C4-2B (cell line): ENCODE data around the gene SPNS1.

Source experiments
- CTCF ChIP-seq: fragments of 450-650 bp; conservative IDR thresholded peaks from 2 replicates; pipeline ENCODE4 v1.5.1; 2017; ENCODE audit warnings: mild to moderate bottlenecking
- ZFX ChIP-seq: fragments of 450-650 bp; IDR thresholded peaks from 2 replicates; pipeline ENCODE4 v1.6.1; 2017

DNA sequence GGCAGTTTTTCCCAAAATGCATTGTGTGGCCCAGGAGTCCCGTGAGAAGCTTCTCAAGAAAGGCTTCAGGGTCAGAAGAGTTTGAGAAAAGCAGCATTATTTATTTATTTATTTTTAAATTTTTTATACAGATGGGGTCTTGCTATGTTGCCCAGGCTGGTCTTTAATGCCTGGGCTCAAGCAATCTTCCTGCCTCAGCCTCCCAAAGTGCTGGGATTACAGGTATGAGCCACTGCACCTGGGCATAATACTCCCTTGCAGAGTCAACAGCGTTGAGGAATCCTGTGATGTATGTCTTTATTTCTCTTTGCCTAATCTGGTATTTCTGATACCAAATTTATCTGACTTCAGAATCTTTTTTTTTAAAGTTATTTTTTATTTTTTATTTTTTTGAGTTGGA lies 25.4 kb downstream of the SPNS1 start:
- no peak for TF ChIP-seq CTCF
- TF ChIP-seq ZFX: no peak
